SU-DHL-6 (cell line): Measurements from ENCODE around the gene CWF19L1.

Experiments used
- H2AFZ ChIP-seq: fragments of 200-600 bp; sonication (generic); 2 replicates; pipeline ENCODE4 v1.6.1; 2014; ENCODE audit warnings: low read depth, mild to moderate bottlenecking, moderate library complexity, mixed read lengths, antibody characterized with exemption, low read length; ENCODE audit not compliant: severe bottlenecking
- H3F3A ChIP-seq: fragments of 200-600 bp; shearing (Covaris generic); 2 replicates; pipeline ENCODE4 v1.6.0; 2016; ENCODE audit warnings: antibody characterized with exemption, mild to moderate bottlenecking; ENCODE audit not compliant: insufficient read depth
- H3K27ac ChIP-seq: fragments of 200-600 bp; sonication (generic); 2 replicates; pipeline ENCODE4 v1.5.1; 2016; ENCODE audit warnings: low read depth, mild to moderate bottlenecking, low read length, moderate library complexity, mixed read lengths
- H3K27me3 ChIP-seq: fragments of 200-600 bp; sonication (generic), shearing (Covaris generic); 2 replicates; pipeline ENCODE4 v1.6.0; 2014; ENCODE audit warnings: mild to moderate bottlenecking, low read length
- H3K36me3 ChIP-seq: fragments of 200-600 bp; sonication (generic); 2 replicates; pipeline ENCODE4 v1.6.1; 2014; ENCODE audit warnings: mild to moderate bottlenecking, low read length, mixed read lengths
- H3K4me2 ChIP-seq: fragments of 300-600, 200-600 bp; shearing (Covaris generic), sonication (generic); 2 replicates; pipeline ENCODE4 v1.6.0; 2014; ENCODE audit warnings: low read length, low read depth, mild to moderate bottlenecking; ENCODE audit not compliant: poor library complexity, severe bottlenecking
- H3K4me3 ChIP-seq: fragments of 200-600 bp; sonication (generic); 2 replicates; pipeline ENCODE4 v1.5.1; 2014; ENCODE audit warnings: antibody characterized with exemption, low read length, mild to moderate bottlenecking, mixed read lengths; ENCODE audit not compliant: insufficient read depth, poor library complexity, severe bottlenecking
- H3K79me2 ChIP-seq: fragments of 200-600 bp; sonication (generic); 2 replicates; pipeline ENCODE4 v1.6.1; 2014; ENCODE audit warnings: mild to moderate bottlenecking, low read length, moderate library complexity; ENCODE audit not compliant: insufficient read depth
- H3K9ac ChIP-seq: fragments of 200-600 bp; sonication (generic); 2 replicates; pipeline ENCODE4 v1.7.0; 2014; ENCODE audit warnings: mild to moderate bottlenecking, low read length
- H3K9me2 ChIP-seq: fragments of 200-600 bp; sonication (generic); replicated peaks from 2 replicates; pipeline ENCODE4 v1.6.1; 2014; ENCODE audit warnings: low read length; ENCODE audit not compliant: insufficient read depth
- H3K9me3 ChIP-seq: fragments of 200-600 bp; sonication (generic); 2 replicates; pipeline ENCODE4 v1.6.1; 2014; ENCODE audit warnings: low read length, mixed read lengths; ENCODE audit not compliant: insufficient read depth
- H4K20me1 ChIP-seq: fragments of 200-600 bp; sonication (generic); 2 replicates; pipeline ENCODE4 v1.6.1; 2014; ENCODE audit warnings: low read depth, mild to moderate bottlenecking, antibody characterized with exemption, low read length, moderate library complexity, mixed read lengths
- EZH2phosphoT487 ChIP-seq: fragments of 200-600 bp; sonication (generic), shearing (Covaris generic); conservative IDR thresholded peaks from 2 replicates; pipeline ENCODE4 v1.6.1; 2018; ENCODE audit warnings: mild to moderate bottlenecking, antibody characterized with exemption, low read length, moderate library complexity, mixed read lengths
- TF ChIP-seq, protein P1 (sequence below): fragments of 200-600 bp; sonication (generic); IDR thresholded peaks from one replicate; pipeline ENCODE4 v1.5.1; 2017; ENCODE audit warnings: antibody characterized with exemption, mild to moderate bottlenecking, low read length, moderate library complexity; ENCODE audit not compliant: insufficient read depth, poor library complexity, severe bottlenecking

CWF19L1 gene

DNA sequence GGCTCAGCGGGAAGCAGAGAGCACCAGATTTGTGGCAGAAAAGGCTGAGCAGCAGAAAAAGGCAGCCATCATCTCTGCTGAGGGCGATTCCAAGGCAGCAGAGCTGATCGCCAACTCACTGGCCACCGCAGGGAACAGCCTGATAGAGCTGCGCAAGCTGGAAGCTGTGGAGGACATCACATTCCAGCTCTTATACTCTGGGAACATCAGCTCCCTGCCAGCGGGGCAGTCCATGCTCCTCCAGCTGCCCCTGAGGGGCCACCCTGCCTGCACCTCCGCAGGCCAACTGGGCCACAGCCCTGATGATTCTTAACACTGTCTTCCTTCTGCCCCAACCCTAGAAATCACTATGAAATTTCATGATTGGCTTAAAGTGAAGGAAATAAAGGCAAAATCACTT lies 18.6 kb downstream of the CWF19L1 start:
- H3K27ac ChIP-seq: no peak overlapping the region
- H4K20me1 ChIP-seq: no peaks in the 10 kb centered on the region
- H3K9me3 ChIP-seq: no peaks in the 10 kb centered on the region
- H3F3A ChIP-seq: no peaks in the 10 kb centered on the region
- no peak overlapping the region for H2AFZ ChIP-seq
- H3K4me2 ChIP-seq: no peak overlapping the region
- H3K36me3 ChIP-seq: peaks cover 28% of the 10 kb centered on the region; the same call in 1 of the 2 replicates
- no peaks in the 10 kb centered on the region for H3K79me2 ChIP-seq
- no peaks in the 10 kb centered on the region for H3K9me2 ChIP-seq
- H3K4me3 ChIP-seq: no peak overlapping the region
- no peaks in the 10 kb centered on the region for H3K27me3 ChIP-seq
- TF ChIP-seq, protein P1, sequence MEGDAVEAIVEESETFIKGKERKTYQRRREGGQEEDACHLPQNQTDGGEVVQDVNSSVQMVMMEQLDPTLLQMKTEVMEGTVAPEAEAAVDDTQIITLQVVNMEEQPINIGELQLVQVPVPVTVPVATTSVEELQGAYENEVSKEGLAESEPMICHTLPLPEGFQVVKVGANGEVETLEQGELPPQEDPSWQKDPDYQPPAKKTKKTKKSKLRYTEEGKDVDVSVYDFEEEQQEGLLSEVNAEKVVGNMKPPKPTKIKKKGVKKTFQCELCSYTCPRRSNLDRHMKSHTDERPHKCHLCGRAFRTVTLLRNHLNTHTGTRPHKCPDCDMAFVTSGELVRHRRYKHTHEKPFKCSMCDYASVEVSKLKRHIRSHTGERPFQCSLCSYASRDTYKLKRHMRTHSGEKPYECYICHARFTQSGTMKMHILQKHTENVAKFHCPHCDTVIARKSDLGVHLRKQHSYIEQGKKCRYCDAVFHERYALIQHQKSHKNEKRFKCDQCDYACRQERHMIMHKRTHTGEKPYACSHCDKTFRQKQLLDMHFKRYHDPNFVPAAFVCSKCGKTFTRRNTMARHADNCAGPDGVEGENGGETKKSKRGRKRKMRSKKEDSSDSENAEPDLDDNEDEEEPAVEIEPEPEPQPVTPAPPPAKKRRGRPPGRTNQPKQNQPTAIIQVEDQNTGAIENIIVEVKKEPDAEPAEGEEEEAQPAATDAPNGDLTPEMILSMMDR: no peak
- no peak for TF ChIP-seq EZH2phosphoT487
- no peak overlapping the region for H3K9ac ChIP-seq

DNA sequence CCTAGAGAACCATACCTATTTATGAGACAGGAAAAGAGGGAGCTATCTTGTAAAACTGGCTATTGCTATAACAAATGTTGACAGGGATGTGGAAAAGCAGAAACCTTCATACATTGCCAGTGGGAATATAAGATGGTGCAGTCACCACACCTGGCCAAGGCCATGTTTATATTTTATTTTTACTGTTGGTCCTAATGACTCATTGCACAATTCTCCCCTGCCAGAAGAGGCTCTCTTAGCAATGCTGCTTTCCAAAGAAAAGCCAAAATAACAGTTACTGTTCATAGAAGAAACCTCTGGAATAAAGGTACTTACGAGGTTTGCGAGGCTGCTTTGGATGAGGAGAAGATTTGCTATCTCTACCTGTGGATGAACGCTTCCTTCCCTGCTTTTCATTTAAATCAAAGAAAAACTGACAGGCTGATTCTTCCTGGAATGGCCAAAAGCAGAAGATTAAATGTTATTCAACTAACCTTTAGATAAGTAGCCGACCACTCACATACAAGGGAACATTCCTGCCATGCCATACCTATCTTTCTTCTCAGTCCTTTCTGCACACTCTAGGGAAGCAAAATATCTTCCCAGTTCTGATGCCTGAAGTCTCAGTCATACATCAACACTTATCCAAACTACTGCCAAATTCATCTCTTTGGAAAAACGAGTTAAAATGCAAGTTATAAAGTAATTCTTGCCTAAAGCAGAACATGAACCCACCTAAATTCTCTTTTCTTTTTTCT lies 21.8 kb downstream of the CWF19L1 start:
- peaks cover 21% of the 10 kb centered on the region for H3K36me3 ChIP-seq
- no peaks in the 10 kb centered on the region for H3K27me3 ChIP-seq

GRCh38 chr10:100239851-100240250 lies 27.6 kb downstream of the CWF19L1 start:
- no peaks in the 10 kb centered on the region for H4K20me1 ChIP-seq
- H3K79me2 ChIP-seq: no peaks in the 10 kb centered on the region
- H3K36me3 ChIP-seq: peaks cover 19% of the 10 kb centered on the region
- H3F3A ChIP-seq: no peaks in the 10 kb centered on the region
- H2AFZ ChIP-seq: no peak overlapping the region
- no peaks in the 10 kb centered on the region for H3K27me3 ChIP-seq
- TF ChIP-seq, protein P1: no peak
- TF ChIP-seq EZH2phosphoT487: no peak
- H3K27ac ChIP-seq: no peak overlapping the region
- no peak overlapping the region for H3K9ac ChIP-seq
- H3K9me2 ChIP-seq: no peaks in the 10 kb centered on the region
- no peak overlapping the region for H3K4me3 ChIP-seq
- H3K9me3 ChIP-seq: no peaks in the 10 kb centered on the region
- H3K4me2 ChIP-seq: no peak overlapping the region

More for the DNA sequence above, 21.8 kb downstream of the CWF19L1 start:
- no peak overlapping the region for H3K4me3 ChIP-seq
- no peak overlapping the region for H3K9ac ChIP-seq
- H2AFZ ChIP-seq: no peak overlapping the region
- H3F3A ChIP-seq: no peaks in the 10 kb centered on the region
- H3K27ac ChIP-seq: no peak overlapping the region
- H3K4me2 ChIP-seq: no peak overlapping the region
- no peaks in the 10 kb centered on the region for H3K9me3 ChIP-seq
- no peaks in the 10 kb centered on the region for H3K9me2 ChIP-seq
- TF ChIP-seq, protein P1: no peak
- no peak for TF ChIP-seq EZH2phosphoT487
- H3K79me2 ChIP-seq: no peaks in the 10 kb centered on the region
- H4K20me1 ChIP-seq: no peaks in the 10 kb centered on the region
